Mucosa of stomach (tissue), 1 donor: Measurements from ENCODE around the gene AMN.
A peak's percentile ranks its signal among the peaks of the same experiment; 100 is the strongest.
"Not testable (repeated sequence)": the region's sequence is repeated elsewhere in the genome, so short reads cannot be mapped to it uniquely, and the experiment has no call there.

Experiments
- H3K27me3 ChIP-seq: one replicate; pipeline ENCODE4 v1.7.0; 2013; ENCODE audit warnings: mild to moderate bottlenecking, low read length; ENCODE audit not compliant: control insufficient read depth, insufficient read depth
- H3K36me3 ChIP-seq: one replicate; pipeline ENCODE4 v1.7.0; 2013; ENCODE audit warnings: low read length; ENCODE audit not compliant: control insufficient read depth, insufficient read depth
- H3K4me1 ChIP-seq: one replicate; pipeline ENCODE4 v1.7.0; 2013; ENCODE audit warnings: mild to moderate bottlenecking, low read length; ENCODE audit not compliant: control insufficient read depth, insufficient read depth
- H3K4me3 ChIP-seq: one replicate; pipeline ENCODE4 v1.7.0; 2013; ENCODE audit warnings: low read length
- H3K9ac ChIP-seq: one replicate; pipeline ENCODE4 v1.7.0; 2013; ENCODE audit warnings: mild to moderate bottlenecking, low read length, moderate library complexity
- H3K9me3 ChIP-seq: one replicate; pipeline ENCODE4 v1.7.0; 2013; ENCODE audit warnings: mild to moderate bottlenecking, low read length, moderate library complexity; ENCODE audit not compliant: control insufficient read depth
- donor health status: Pancreatic carcinoma.

AMN gene

DNA sequence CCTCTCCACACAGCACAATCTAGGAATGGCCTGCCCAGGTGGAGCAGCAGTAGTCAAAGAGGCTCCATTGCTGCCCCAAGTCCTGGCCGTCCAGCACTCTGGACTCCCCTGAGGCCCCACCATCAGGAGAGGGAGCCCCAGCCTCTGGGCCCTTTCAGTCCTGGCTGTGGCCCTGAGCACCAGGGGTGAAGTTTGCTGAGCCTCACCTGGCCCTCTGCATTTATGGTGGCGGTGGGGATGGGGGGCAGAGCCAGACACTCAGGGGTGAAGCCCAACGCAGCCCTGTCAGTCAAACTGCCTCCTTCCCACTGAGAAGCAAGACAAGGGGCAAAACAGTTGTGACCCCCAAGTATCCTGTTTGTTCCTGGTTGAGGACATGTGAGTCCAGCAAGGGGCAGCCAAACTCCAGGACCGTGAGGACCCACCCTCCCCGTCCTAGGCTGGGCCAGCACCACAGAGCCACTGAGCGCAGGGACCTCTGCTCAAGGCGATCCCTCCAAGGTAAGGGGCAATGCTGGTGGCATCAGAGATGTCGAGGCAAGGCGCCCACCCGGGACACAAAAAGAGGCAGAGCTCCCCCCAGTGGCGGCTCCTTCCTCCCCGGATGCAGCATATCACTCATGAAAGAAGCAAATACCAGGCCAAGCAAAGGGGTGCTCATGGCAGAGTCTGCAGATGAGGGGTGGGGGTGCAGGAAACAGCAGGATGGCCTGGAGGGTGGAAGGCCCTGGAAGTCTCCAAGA lies 4.8 kb upstream of the AMN start:
- H3K36me3 ChIP-seq, result no peaks in the 10 kb centered on the region
- no peak overlapping the region for H3K9ac ChIP-seq
- H3K27me3 ChIP-seq, result peaks cover 6% of the 10 kb centered on the region
- peaks cover 3% of the 10 kb centered on the region for H3K4me1 ChIP-seq
- no peak overlapping the region for H3K4me3 ChIP-seq
- no peaks in the 10 kb centered on the region for H3K9me3 ChIP-seq

DNA sequence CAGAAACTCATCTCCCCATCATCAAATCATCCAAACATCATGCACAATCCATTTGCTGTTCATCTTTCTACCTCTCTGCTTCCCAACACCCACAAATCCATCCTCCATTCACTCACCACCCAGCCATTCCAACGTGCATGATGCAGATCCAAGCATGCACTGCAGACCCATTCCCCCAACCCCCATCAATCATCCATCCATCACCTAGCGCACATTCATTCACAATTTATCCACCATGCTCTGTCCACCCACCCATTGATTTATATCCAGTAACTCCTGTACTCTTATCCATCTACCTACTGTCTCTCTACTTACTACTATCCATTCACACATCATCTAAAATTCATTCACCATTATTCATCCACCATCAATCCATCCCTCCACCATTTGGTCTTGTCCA lies 4.0 kb upstream of the AMN start:
- peaks cover 11% of the 10 kb centered on the region for H3K4me1 ChIP-seq
- no peak overlapping the region for H3K9ac ChIP-seq

DNA sequence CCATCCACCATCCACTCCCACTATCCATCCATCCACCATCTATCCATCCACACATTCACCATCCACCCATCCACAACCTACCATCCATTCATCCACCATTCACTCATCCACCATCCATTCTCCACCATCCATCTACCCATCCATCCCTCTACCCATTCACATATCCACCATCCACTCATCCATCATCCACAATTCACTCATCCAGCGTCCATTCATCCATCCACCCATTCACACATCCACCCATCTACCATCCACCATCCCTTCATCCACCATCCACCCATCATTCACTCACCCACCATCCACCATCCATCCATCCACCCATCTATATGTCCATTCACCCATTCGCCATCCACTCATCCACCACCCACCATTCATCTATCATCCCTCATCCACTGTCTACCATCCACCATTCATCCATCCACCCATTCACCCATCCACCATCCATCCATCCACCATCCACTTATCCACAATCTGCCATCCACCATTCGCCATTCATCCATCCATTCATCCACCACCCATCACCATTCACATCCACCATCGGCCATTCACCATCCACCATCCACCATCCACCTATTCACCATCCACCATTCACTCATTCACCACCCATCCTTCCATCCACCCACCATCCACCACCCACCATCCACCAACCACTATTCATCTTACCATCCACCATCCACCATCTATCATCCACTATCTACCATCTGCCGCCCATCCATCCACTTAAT lies 2.0 kb upstream of the AMN start:
- Histone ChIP-seq H3K27me3 (peaks cover 29% of the 10 kb centered on the region), H3K36me3 (no peaks in the 10 kb centered on the region), H3K9ac (no peak overlapping the region), H3K9me3 (no peaks in the 10 kb centered on the region), H3K4me3 (no peak overlapping the region), H3K4me1 (peaks cover 23% of the 10 kb centered on the region)

More for the DNA sequence above, 4.0 kb upstream of the AMN start:
- Histone ChIP-seq H3K9me3 (no peaks in the 10 kb centered on the region), H3K36me3 (no peaks in the 10 kb centered on the region), H3K4me3 (no peak overlapping the region), H3K27me3 (peaks cover 14% of the 10 kb centered on the region)

- peaks cover 29% of the 10 kb centered on the region for H3K27me3 ChIP-seq
- H3K36me3 ChIP-seq, result no peaks in the 10 kb centered on the region
- H3K9ac ChIP-seq, result no peak overlapping the region
- no peak overlapping the region for H3K4me3 ChIP-seq
- H3K4me1 ChIP-seq, result peaks cover 23% of the 10 kb centered on the region
- no peaks in the 10 kb centered on the region for H3K9me3 ChIP-seq
These were observed 1.5 kb upstream of the AMN start for GRCh38 chr14:102920998-102921304.

GRCh38 chr14:102923201-102923924 lies 900 bp downstream of the AMN start:
- H3K9me3 ChIP-seq, result no peaks in the 10 kb centered on the region
- peaks cover 39% of the 10 kb centered on the region for H3K4me1 ChIP-seq
- H3K27me3 ChIP-seq, result peaks cover 32% of the 10 kb centered on the region
- H3K4me3 ChIP-seq, result no peak overlapping the region
- no peaks in the 10 kb centered on the region for H3K36me3 ChIP-seq
- peak overlapping the region; percentile 60 for H3K9ac ChIP-seq

GRCh38 chr14:102923925-102924486 lies 1.5 kb downstream of the AMN start:
- H3K4me3 ChIP-seq, result no peak overlapping the region
- H3K9ac ChIP-seq, result no peak overlapping the region
- H3K27me3 ChIP-seq, result peaks cover 37% of the 10 kb centered on the region
- H3K9me3 ChIP-seq, result no peaks in the 10 kb centered on the region
- peaks cover 43% of the 10 kb centered on the region for H3K4me1 ChIP-seq
- H3K36me3 ChIP-seq, result no peaks in the 10 kb centered on the region

- peaks cover 45% of the 10 kb centered on the region for H3K27me3 ChIP-seq
These were observed 2.4 kb downstream of the AMN start for GRCh38 chr14:102924632-102925588.

DNA sequence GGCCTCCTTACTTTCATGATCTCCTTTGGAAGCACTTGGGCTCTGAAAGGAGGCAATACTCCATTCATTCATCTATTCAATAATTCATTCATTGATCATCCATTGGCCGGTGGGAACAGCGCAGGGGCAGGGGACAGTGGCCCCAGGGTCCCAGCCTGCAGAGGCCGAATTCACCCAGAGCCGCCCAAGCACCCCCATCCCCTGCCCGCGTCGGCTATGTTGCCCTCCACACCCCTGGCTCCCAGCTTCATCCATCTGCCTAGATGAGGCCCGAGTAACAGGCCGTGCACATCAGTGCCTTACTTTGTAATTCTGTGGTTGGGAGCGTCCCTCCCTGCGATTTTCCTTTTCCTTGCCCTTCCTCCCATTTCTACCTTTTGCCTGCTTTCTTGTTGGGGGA lies 3.2 kb downstream of the AMN start:
- no peaks in the 10 kb centered on the region for H3K36me3 ChIP-seq
- H3K9me3 ChIP-seq, result no peaks in the 10 kb centered on the region
- no peak overlapping the region for H3K4me3 ChIP-seq
- H3K4me1 ChIP-seq, result peaks cover 53% of the 10 kb centered on the region
- no peak overlapping the region for H3K9ac ChIP-seq
- H3K27me3 ChIP-seq, result peaks cover 45% of the 10 kb centered on the region

More at GRCh38 chr14:102924632-102925588, 2.4 kb downstream of the AMN start:
- Histone ChIP-seq H3K36me3 (no peaks in the 10 kb centered on the region), H3K4me3 (no peak overlapping the region), H3K9me3 (no peaks in the 10 kb centered on the region), H3K9ac (no peak overlapping the region), H3K4me1 (peaks cover 50% of the 10 kb centered on the region)

- Histone ChIP-seq H3K4me3 (no peak overlapping the region), H3K27me3 (peaks cover 45% of the 10 kb centered on the region), H3K9me3 (no peaks in the 10 kb centered on the region), H3K36me3 (no peaks in the 10 kb centered on the region), H3K4me1 (peaks cover 58% of the 10 kb centered on the region), H3K9ac (no peak overlapping the region)
These were observed 3.6 kb downstream of the AMN start for GRCh38 chr14:102926104-102926503.

DNA sequence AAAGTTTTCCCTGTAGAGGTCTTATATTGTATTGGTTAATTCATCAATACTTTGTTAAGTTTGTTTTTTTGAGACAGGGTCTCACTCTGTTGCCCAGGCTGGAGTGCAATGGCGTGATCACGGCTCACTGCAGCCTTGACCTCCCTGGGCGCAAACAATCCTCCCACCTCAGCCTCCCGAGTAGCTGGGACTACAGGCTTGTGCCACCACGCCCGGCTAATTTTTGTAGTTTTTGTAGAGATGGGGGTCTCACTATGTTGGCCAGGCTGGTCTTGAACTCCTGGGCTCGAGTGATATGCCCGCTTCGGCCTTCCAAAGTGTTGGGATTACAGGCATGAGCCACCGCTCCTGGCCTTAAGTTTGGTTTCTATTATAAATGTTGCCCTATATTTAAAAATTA lies 4.4 kb downstream of the AMN start:
- peaks cover 45% of the 10 kb centered on the region for H3K27me3 ChIP-seq
- H3K36me3 ChIP-seq, H3K9me3 ChIP-seq, H3K4me3 ChIP-seq, H3K9ac ChIP-seq: not testable (repeated sequence)
- peaks cover 65% of the 10 kb centered on the region for H3K4me1 ChIP-seq

GRCh38 chr14:102927346-102927877 lies 4.9 kb downstream of the AMN start:
- Histone ChIP-seq H3K4me3 (peak overlapping the region; percentile 67), H3K4me1 (peaks cover 67% of the 10 kb centered on the region), H3K9ac (peak overlapping the region; percentile 98), H3K9me3 (no peaks in the 10 kb centered on the region), H3K36me3 (no peaks in the 10 kb centered on the region), H3K27me3 (peaks cover 41% of the 10 kb centered on the region)
